A549 (cell line): Measurements from ENCODE around the gene SPTBN5. TPM values are rescaled to one million over a fixed set of nuclear protein-coding genes. Genes with fewer than 3 reads are reported as not detected.

Experiments used
- ATAC-seq, 2 experiments: fragments of 200-7000 bp in 1 of 2; fragments of >200 bp in 1 of 2; cut with Nextera tagmentation in 1 of 2; cut with Tn5 transposase in 1 of 2; 3 replicates each; pipeline versions ENCODE4 v1.8.0 to v1.9.1; 2018 to 2020; ENCODE audit warnings: mild to moderate bottlenecking in 1 of 2, moderate library complexity in 1 of 2
- CTCF ChIA-PET: fragments of 300-600 bp; sonication (Branson Sonifier 250); formaldehyde crosslinking; extraction: SDS; loops from one replicate; lab custom pipeline; 2021; ENCODE audit warnings: antibody characterized with exemption, inconsistent platforms; lab: Yijun Ruan, JAX
- POLR2A ChIA-PET: fragments of 350-600 bp; formaldehyde crosslinking; extraction: SDS; loops from one replicate; lab custom pipeline; 2021; ENCODE audit warnings: antibody characterized with exemption, inconsistent platforms; lab: Yijun Ruan, JAX
- DNase-seq, 2 experiments: peaks; one replicate each; pipeline versions ENCODE4 v3.0.0 to v3.0.0-alpha.2; 2011 to 2016; ENCODE audit warnings: low read depth in 1 of 2, low spot score in 1 of 2
- FAIRE-seq: peaks from 2 replicates; lab custom pipeline; 2011; peaks lifted over from hg19 to GRCh38; lab: Jason Lieb, UNC
- H3K27ac ChIP-seq, 2 experiments: fragments of >200 bp; sonication (Bioruptor Twin); formaldehyde crosslinking; 3 replicates each; pipeline ENCODE4 v1.5.1; 2016 to 2017
- H3K4me1 ChIP-seq: fragments of >200 bp; sonication (Bioruptor Twin); formaldehyde crosslinking; 3 replicates; pipeline ENCODE4 v1.6.1; 2016
- H3K4me2 ChIP-seq: fragments of >200 bp; sonication (Bioruptor Twin); formaldehyde crosslinking; 3 replicates; pipeline ENCODE4 v1.6.1; 2016
- H3K4me3 ChIP-seq: fragments of >200 bp; sonication (Bioruptor Twin); formaldehyde crosslinking; 3 replicates; pipeline ENCODE4 v1.5.1; 2016
- H3K9me3 ChIP-seq: fragments of >200 bp; sonication (Bioruptor Twin); formaldehyde crosslinking; 3 replicates; pipeline ENCODE4 v1.6.1; 2016
- BCL3 ChIP-seq: fragments of >200 bp; sonication (Bioruptor Twin); formaldehyde crosslinking; IDR thresholded peaks from 3 replicates; pipeline ENCODE4 v1.6.1; 2016
- BHLHE40 ChIP-seq: IDR thresholded peaks from 2 replicates; pipeline ENCODE4 v1.6.1; 2012; ENCODE audit warnings: low read depth, low read length, inconsistent platforms
- CEBPB ChIP-seq, 2 experiments: fragments of >200 bp in 1 of 2; sonication (Bioruptor Twin) in 1 of 2; formaldehyde crosslinking in 1 of 2; IDR thresholded peaks; 2 replicates each; pipeline ENCODE4 v1.6.1; 2012 to 2016
- CHD4 ChIP-seq: fragments of 200-600 bp; sonication (generic); IDR thresholded peaks from 2 replicates; pipeline ENCODE4 v1.6.1; 2016; ENCODE audit warnings: antibody characterized with exemption, mild to moderate bottlenecking, borderline replicate concordance
- CTCF ChIP-seq: fragments of >200 bp; sonication (Bioruptor Twin); formaldehyde crosslinking; IDR thresholded peaks from 3 replicates; pipeline ENCODE4 v1.5.1; 2016
- E2F6 ChIP-seq: IDR thresholded peaks from 2 replicates; pipeline ENCODE4 v1.6.1; 2012; ENCODE audit warnings: low read depth, borderline replicate concordance
- EHF ChIP-seq: fragments of 250-450 bp; sonication (Bioruptor Pico); IDR thresholded peaks from 2 replicates; pipeline ENCODE4 v1.5.0; 2020; ENCODE audit warnings: mild to moderate bottlenecking
- FOSB ChIP-seq: fragments of 250-450 bp; sonication (Bioruptor Pico); IDR thresholded peaks from 2 replicates; pipeline ENCODE4 v1.5.0; 2020; ENCODE audit warnings: mild to moderate bottlenecking, moderate library complexity
- FOSL2 ChIP-seq, 2 experiments: fragments of 450-650 bp in 1 of 2; fragments of >200 bp in 1 of 2; sonication (Bioruptor Twin) in 1 of 2; formaldehyde crosslinking; IDR thresholded peaks; 2 replicates each; pipeline versions ENCODE4 v1.5.0 to v1.6.1; 2016 to 2020; ENCODE audit warnings: mild to moderate bottlenecking in 1 of 2, moderate library complexity in 1 of 2
- FOXS1 ChIP-seq: fragments of 250-450 bp; sonication (Bioruptor Pico); IDR thresholded peaks from 2 replicates; pipeline ENCODE4 v1.5.0; 2020; ENCODE audit warnings: mild to moderate bottlenecking, moderate library complexity
- GATA3 ChIP-seq: IDR thresholded peaks from 2 replicates; pipeline ENCODE4 v1.6.1; 2012; ENCODE audit warnings: borderline replicate concordance
- HDAC2 ChIP-seq: fragments of 200-600 bp; sonication (generic); IDR thresholded peaks from 2 replicates; pipeline ENCODE4 v1.6.1; 2016
- HES2 ChIP-seq: fragments of >200 bp; sonication (Bioruptor Twin); formaldehyde crosslinking; IDR thresholded peaks from 2 replicates; pipeline ENCODE4 v1.6.1; 2016
- HMGXB4 ChIP-seq: fragments of 250-450 bp; sonication (Bioruptor Pico); IDR thresholded peaks from 2 replicates; pipeline ENCODE4 v1.5.0; 2021; ENCODE audit warnings: mild to moderate bottlenecking, moderate library complexity, borderline replicate concordance
- HOXA7 ChIP-seq: fragments of 250-450 bp; sonication (Bioruptor Pico); IDR thresholded peaks from 2 replicates; pipeline ENCODE4 v1.5.0; 2020; ENCODE audit warnings: mild to moderate bottlenecking, moderate library complexity
- HOXB5 ChIP-seq: fragments of 250-450 bp; sonication (Bioruptor Pico); IDR thresholded peaks from 2 replicates; pipeline ENCODE4 v1.5.0; 2020; ENCODE audit warnings: mild to moderate bottlenecking, moderate library complexity
- KDM5A ChIP-seq: fragments of 200-600 bp; sonication (generic); IDR thresholded peaks from 2 replicates; pipeline ENCODE4 v1.6.1; 2016; ENCODE audit warnings: antibody characterized with exemption, mild to moderate bottlenecking
- MAFK ChIP-seq: fragments of 450-650 bp; IDR thresholded peaks from 2 replicates; pipeline ENCODE4 v1.6.1; 2014; ENCODE audit not compliant: partially characterized antibody
- MAZ ChIP-seq: fragments of 150-350 bp; IDR thresholded peaks from 2 replicates; pipeline ENCODE4 v1.6.1; 2014; ENCODE audit warnings: antibody characterized with exemption, low read depth, low read length, borderline replicate concordance
- MYC ChIP-seq: IDR thresholded peaks from 2 replicates; pipeline ENCODE4 v1.6.1; 2012; ENCODE audit warnings: mild to moderate bottlenecking, inconsistent platforms, low read length, improper control_type of control experiment, borderline replicate concordance
- NR3C1 ChIP-seq: fragments of >200 bp; sonication (Bioruptor Twin); formaldehyde crosslinking; IDR thresholded peaks from 3 replicates; pipeline ENCODE4 v1.6.1; 2017
- PBX3 ChIP-seq: IDR thresholded peaks from 2 replicates; pipeline ENCODE4 v1.6.1; 2012
- POLR2A ChIP-seq: IDR thresholded peaks from 2 replicates; pipeline ENCODE4 v1.6.1; 2012; ENCODE audit warnings: mild to moderate bottlenecking, low read length
- POLR2AphosphoS2 ChIP-seq: conservative IDR thresholded peaks from 2 replicates; pipeline ENCODE4 v1.6.1; 2012; ENCODE audit warnings: low read length, improper control_type of control experiment, inconsistent platforms
- RAD21 ChIP-seq, 2 experiments: fragments of >200 bp in 1 of 2; sonication (Bioruptor Twin) in 1 of 2; formaldehyde crosslinking in 1 of 2; IDR thresholded peaks in 1 of 2; conservative IDR thresholded peaks in 1 of 2; 2 replicates in 1 of 2; 3 replicates in 1 of 2; pipeline ENCODE4 v1.6.1; 2012 to 2018; ENCODE audit warnings: inconsistent platforms in 1 of 2
- REST ChIP-seq: fragments of 200-600 bp; sonication (generic); IDR thresholded peaks from 2 replicates; pipeline ENCODE4 v1.6.1; 2016; ENCODE audit warnings: antibody characterized with exemption, mild to moderate bottlenecking, moderate library complexity
- RNF2 ChIP-seq: fragments of 200-600 bp; sonication (generic); IDR thresholded peaks from 2 replicates; pipeline ENCODE4 v1.6.1; 2016; ENCODE audit warnings: low read depth, mild to moderate bottlenecking, antibody characterized with exemption, moderate library complexity, borderline replicate concordance
- ZNF302 ChIP-seq: fragments of 250-450 bp; sonication (Bioruptor Pico); IDR thresholded peaks from 2 replicates; pipeline ENCODE4 v1.9.0; 2021; ENCODE audit warnings: inconsistent platforms, mild to moderate bottlenecking, moderate library complexity
- WGBS: methylation state at CpG from one replicate; pipeline ENCODE4 v1.1.6; 2017; ENCODE audit errors: missing lambda C conversion rate; 5-methylcytosine and 5-hydroxymethylcytosine counted together
- polyA plus RNA-seq, 4 experiments: library from polyadenylated mRNA; depleted of rRNA in 3 of 4; stranded (reverse); fragments of >200 nt; fragmentation: RNase III in 1 of 4; extraction: RNeasy Plus Mini Kit Qiagen cat#74134 plus additional on column Dnase treatment in 1 of 4; gene quantifications; 2 replicates in 3 of 4; 3 replicates in 1 of 4; pipeline ENCODE4 v1.2.3, GENCODE V29; 2011 to 2017

SPTBN5 gene
- polyA plus RNA-seq, 2 of the 4 experiments (the other 2 are of a cell fraction) = 0.05 to 0.17 TPM

- CTCF ChIA-PET = interaction anchor here (1.1 kb wide), 2 partner anchors 11 to 12 kb away, joined by 3 to 4 read pairs; no protein-coding TSS in a partner anchor
- POLR2A ChIA-PET = no interaction called here
- TF ChIP-seq FOSL2 (IDR thresholded peaks at IDR 0.05) (no peak), FOSL2 (CRISPR knock-in tag; IDR thresholded peaks at IDR 0.05) (no peak), HOXB5 (CRISPR knock-in tag) (no peak), HOXA7 (CRISPR knock-in tag) (no peak), E2F6 (no peak), FOSB (no peak), BHLHE40 (no peak), CHD4 (no peak), CEBPB (IDR thresholded peaks at IDR 0.05) (no peak), FOXS1 (CRISPR knock-in tag) (no peak), HES2 (no peak), POLR2A (no peak), PBX3 (no peak), RAD21 (conservative IDR thresholded peaks at IDR 0.05 in 1 of 2, IDR thresholded peaks at IDR 0.05 in 1 of 2) (no peak), NR3C1 (no peak), GATA3 (no peak), HDAC2 (no peak), CTCF (no peak), MAFK (no peak)
Observed at GRCh38 chr15:41858756-41859155, 35.1 kb downstream of the SPTBN5 start.

GRCh38 chr15:41857316-41857715, 36.5 kb downstream of the SPTBN5 start:
- ChIA-PET CTCF (interaction anchor here (0.6 kb wide), 1 partner anchor 47 kb away, joined by 3 read pairs; no protein-coding TSS in a partner anchor), POLR2A (no interaction called here)
- ATAC-seq (no peak), FAIRE-seq (no peak), DNase-seq (no peak)
- Histone ChIP-seq H3K4me3 (no peak overlapping the region), H3K9me3 (no peaks in the 10 kb centered on the region), H3K4me1 (no peaks in the 10 kb centered on the region), H3K27ac (no peak overlapping the region), H3K4me2 (no peak overlapping the region)
- WGBS = 70% methylated on average over 6 of the region's 9 CpGs
- TF ChIP-seq HMGXB4 (no peak), EHF (no peak), POLR2AphosphoS2 (no peak), FOXS1 (CRISPR knock-in tag) (no peak), KDM5A (no peak), MAZ (no peak), RNF2 (no peak), FOSL2 (IDR thresholded peaks at IDR 0.05) (no peak), FOSL2 (CRISPR knock-in tag; IDR thresholded peaks at IDR 0.05) (no peak), REST (no peak), MYC (no peak), ZNF302 (CRISPR knock-in tag) (no peak), FOSB (no peak), BCL3 (no peak)

More at GRCh38 chr15:41858756-41859155, 35.1 kb downstream of the SPTBN5 start:
- Histone ChIP-seq H3K4me1 (no peaks in the 10 kb centered on the region), H3K9me3 (no peaks in the 10 kb centered on the region), H3K4me2 (no peak overlapping the region), H3K4me3 (no peak overlapping the region), H3K27ac (no peak overlapping the region)
- FAIRE-seq = no peak
- no peak for DNase-seq
- ATAC-seq = no peak
- 81% methylated on average over 9 of the region's 15 CpGs for WGBS
